GM23338 (cell line): ENCODE data around the gene MAP3K9. TPM values are rescaled to one million over a fixed set of nuclear protein-coding genes. Genes with fewer than 3 reads are reported as not detected.
"Not testable (repeated sequence)": the region's sequence is repeated elsewhere in the genome, so short reads cannot be mapped to it uniquely, and the experiment has no call there.

Experiments used
- ATAC-seq: fragments of 200-7000 bp; cut with Tn5 transposase; 3 replicates; pipeline ENCODE4 v1.9.1; 2020
- DNase-seq: peaks from one replicate; pipeline ENCODE4 v3.0.0-alpha.2; 2015; ENCODE audit warnings: low spot score
- H2AFZ ChIP-seq: fragments of 200-600 bp; sonication (generic); 2 replicates; pipeline ENCODE4 v1.8.0; 2016; ENCODE audit warnings: antibody characterized with exemption, mild to moderate bottlenecking, moderate library complexity
- H3F3A ChIP-seq: fragments of 200-600 bp; sonication (generic); replicated peaks from 2 replicates; pipeline ENCODE4 v1.8.0; 2017; ENCODE audit warnings: antibody characterized with exemption, mixed run types, low read depth
- H3K27ac ChIP-seq: fragments of 200-600 bp; sonication (generic); 2 replicates; pipeline ENCODE4 v1.6.1; 2016; ENCODE audit warnings: low read depth
- H3K27me3 ChIP-seq: fragments of 200-600 bp; sonication (generic); 2 replicates; pipeline ENCODE4 v1.8.0; 2016; ENCODE audit warnings: mild to moderate bottlenecking, mixed run types, moderate library complexity; ENCODE audit not compliant: insufficient read depth
- H3K36me3 ChIP-seq: fragments of 200-600 bp; sonication (generic); 2 replicates; pipeline ENCODE4 v1.8.0; 2016; ENCODE audit warnings: mild to moderate bottlenecking; ENCODE audit not compliant: insufficient read depth
- H3K4me1 ChIP-seq: fragments of 200-600 bp; sonication (generic); 2 replicates; pipeline ENCODE4 v1.8.0; 2016; ENCODE audit warnings: mild to moderate bottlenecking, moderate library complexity; ENCODE audit not compliant: insufficient read depth
- H3K4me2 ChIP-seq: fragments of 200-600 bp; sonication (generic); 2 replicates; pipeline ENCODE4 v1.7.1; 2017; ENCODE audit warnings: mixed run types
- H3K4me3 ChIP-seq: fragments of 200-600 bp; sonication (generic); 2 replicates; pipeline ENCODE4 v1.6.1; 2016; ENCODE audit warnings: mixed run types
- H3K79me2 ChIP-seq: fragments of 200-600 bp; sonication (generic); replicated peaks from 2 replicates; pipeline ENCODE4 v1.8.0; 2017; ENCODE audit warnings: mild to moderate bottlenecking; ENCODE audit not compliant: insufficient read depth
- H3K9me2 ChIP-seq: fragments of 200-600 bp; sonication (generic); 2 replicates; pipeline ENCODE4 v1.8.0; 2017; ENCODE audit not compliant: insufficient read depth
- H4K20me1 ChIP-seq: fragments of 200-600 bp; sonication (generic); replicated peaks from 2 replicates; pipeline ENCODE4 v1.8.0; 2017; ENCODE audit warnings: mild to moderate bottlenecking; ENCODE audit not compliant: insufficient read depth
- H3K27ac Mint-ChIP-seq: 2 replicates; pipeline ENCODE4 v1.8.0; 2020; ENCODE audit warnings: inconsistent platforms, mild to moderate bottlenecking, moderate library complexity, mixed read lengths
- H3K27me3 Mint-ChIP-seq: 3 replicates; pipeline ENCODE4 v1.8.0; 2022; ENCODE audit warnings: low read depth, mild to moderate bottlenecking, moderate library complexity, mixed read lengths, inconsistent platforms; ENCODE audit not compliant: insufficient read depth, poor library complexity
- H3K36me3 Mint-ChIP-seq: 3 replicates; pipeline ENCODE4 v1.8.0; 2021; ENCODE audit warnings: low read depth, mild to moderate bottlenecking, inconsistent platforms, moderate library complexity, mixed read lengths
- H3K4me1 Mint-ChIP-seq: 3 replicates; pipeline ENCODE4 v1.8.0; 2020; ENCODE audit warnings: mild to moderate bottlenecking, inconsistent platforms, mixed read lengths
- H3K4me3 Mint-ChIP-seq: 3 replicates; pipeline ENCODE4 v1.8.0; 2021; ENCODE audit warnings: moderate library complexity, mild to moderate bottlenecking, inconsistent platforms, mixed read lengths
- H3K9me3 Mint-ChIP-seq: 3 replicates; pipeline ENCODE4 v1.8.0; 2020; ENCODE audit warnings: moderate library complexity, mild to moderate bottlenecking, inconsistent platforms, mixed read lengths
- EZH2phosphoT487 ChIP-seq: fragments of 200-600 bp; sonication (generic); IDR thresholded peaks from one replicate; pipeline ENCODE4 v1.8.1; 2018; ENCODE audit warnings: antibody characterized with exemption; ENCODE audit not compliant: unreplicated experiment
- ZNF114 ChIP-seq: fragments of 250-450 bp; sonication (Bioruptor Pico); IDR thresholded peaks from 2 replicates; pipeline ENCODE4 v1.5.0; 2020; ENCODE audit warnings: mild to moderate bottlenecking, moderate library complexity
- ZNF331 ChIP-seq: fragments of 250-450 bp; sonication (Bioruptor Pico); IDR thresholded peaks from 2 replicates; pipeline ENCODE4 v1.5.0; 2020; ENCODE audit warnings: low read depth, mild to moderate bottlenecking, moderate library complexity
- polyA plus RNA-seq: library from polyadenylated mRNA; unstranded; fragments of >200 nt; fragmentation: Nextera tagmentation; extraction: Ambion mirVana; gene quantifications from 2 replicates; pipeline ENCODE4 v1.2.1, GENCODE V29; 2016
- total RNA-seq: library from RNA; depleted of rRNA; stranded (reverse); fragments of >200 nt; shearing (Covaris generic); gene quantifications from 2 replicates; pipeline ENCODE4 v1.2.3, GENCODE V29; 2014
- TF ChIP-seq, protein P1 (sequence below): IDR thresholded peaks from 2 replicates; pipeline ENCODE4 v1.6.1; 2016; ENCODE audit warnings: antibody characterized with exemption
- TF ChIP-seq, protein P2 (sequence below): IDR thresholded peaks from one replicate; pipeline ENCODE4 v1.6.1; 2018; ENCODE audit warnings: antibody characterized with exemption; ENCODE audit not compliant: unreplicated experiment

The MAP3K9 gene
- total and polyA plus RNA-seq, 2 experiments from 2014 or later = 5.3 to 30.8 TPM

DNA sequence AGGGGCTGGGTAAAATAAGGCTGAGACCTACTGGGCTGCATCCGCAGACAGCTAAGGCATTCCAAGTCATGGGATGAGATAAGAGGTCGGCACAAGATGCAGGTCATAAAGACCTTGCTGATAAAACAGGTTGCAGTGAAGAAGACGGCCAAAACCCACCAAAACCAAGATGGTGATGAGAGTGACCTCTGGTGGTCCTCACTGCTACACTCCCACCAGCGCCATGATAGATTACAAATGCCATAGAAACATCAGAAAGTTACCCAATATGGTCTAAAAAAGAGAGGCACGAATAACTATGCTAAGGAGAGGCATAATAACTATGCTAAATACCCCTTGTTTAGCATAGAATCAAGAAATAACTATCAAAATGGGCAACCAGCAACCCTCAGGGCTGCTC, 46.2 kb upstream of the MAP3K9 start (continued):
- TF ChIP-seq, protein P1, sequence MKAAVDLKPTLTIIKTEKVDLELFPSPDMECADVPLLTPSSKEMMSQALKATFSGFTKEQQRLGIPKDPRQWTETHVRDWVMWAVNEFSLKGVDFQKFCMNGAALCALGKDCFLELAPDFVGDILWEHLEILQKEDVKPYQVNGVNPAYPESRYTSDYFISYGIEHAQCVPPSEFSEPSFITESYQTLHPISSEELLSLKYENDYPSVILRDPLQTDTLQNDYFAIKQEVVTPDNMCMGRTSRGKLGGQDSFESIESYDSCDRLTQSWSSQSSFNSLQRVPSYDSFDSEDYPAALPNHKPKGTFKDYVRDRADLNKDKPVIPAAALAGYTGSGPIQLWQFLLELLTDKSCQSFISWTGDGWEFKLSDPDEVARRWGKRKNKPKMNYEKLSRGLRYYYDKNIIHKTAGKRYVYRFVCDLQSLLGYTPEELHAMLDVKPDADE = no peak
- no peak for TF ChIP-seq ZNF331 (CRISPR knock-in tag)

DNA sequence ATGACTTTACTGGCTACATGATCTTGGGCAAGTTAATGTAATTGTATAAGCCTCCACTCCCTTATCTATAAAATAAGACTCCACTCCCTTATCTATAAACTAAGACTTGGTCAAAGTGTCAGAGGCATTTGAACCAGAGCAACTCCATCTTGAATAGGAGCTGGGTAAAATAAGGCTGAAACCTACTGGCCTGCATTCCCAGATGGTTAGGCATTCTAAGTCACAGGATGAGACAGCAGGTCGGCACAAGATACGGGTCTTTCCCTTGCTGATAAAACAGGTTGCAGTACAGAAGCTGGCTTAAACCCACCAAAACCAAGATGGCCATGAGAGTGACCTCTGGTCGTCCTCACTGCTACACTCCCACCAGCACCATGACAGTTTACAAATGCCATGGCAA, 44.3 kb upstream of the MAP3K9 start:
- peaks cover 13% of the 10 kb centered on the region for H3K9me2 ChIP-seq
- not testable (repeated sequence) for H3K27me3 ChIP-seq, H3K4me1 ChIP-seq, H3K4me3 ChIP-seq, H4K20me1 ChIP-seq, H3K36me3 Mint-ChIP-seq, H3K27me3 Mint-ChIP-seq, DNase-seq, H3K9me3 Mint-ChIP-seq, H3K4me3 Mint-ChIP-seq, H3K27ac Mint-ChIP-seq, H3K36me3 ChIP-seq, H3F3A ChIP-seq, H3K79me2 ChIP-seq, H2AFZ ChIP-seq, H3K4me1 Mint-ChIP-seq, H3K27ac ChIP-seq, H3K4me2 ChIP-seq, ATAC-seq

DNA sequence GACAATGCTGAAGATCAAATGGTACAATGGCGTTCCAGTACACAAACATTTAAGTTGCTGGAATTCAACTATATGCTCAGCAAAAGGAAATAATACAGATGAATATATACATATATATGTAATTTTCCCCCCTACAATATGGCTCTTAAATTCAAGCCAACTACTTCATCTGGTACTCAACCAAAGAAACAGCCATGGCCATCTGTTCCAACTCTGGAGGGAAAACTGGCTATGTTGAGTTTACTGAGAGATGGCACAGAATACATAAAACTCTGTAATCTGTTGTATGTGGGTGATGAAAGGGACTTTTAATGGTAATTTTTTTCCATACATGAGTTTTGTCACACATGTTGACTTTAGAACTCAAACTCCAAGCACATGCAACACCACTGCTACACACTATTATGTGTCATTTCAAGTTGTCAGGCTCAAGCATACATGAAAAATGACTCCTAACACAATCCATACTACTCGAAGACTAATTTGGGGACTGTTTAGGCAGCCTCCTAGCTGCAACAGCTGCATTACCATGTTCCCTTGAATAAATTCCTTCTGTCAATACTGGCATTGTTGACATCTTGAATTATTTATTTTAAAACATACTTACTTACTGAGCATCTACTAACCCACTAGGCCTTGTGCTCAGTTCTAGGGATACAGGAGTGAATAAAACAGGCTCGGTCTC, 38.2 kb upstream of the MAP3K9 start:
- H3K9me3 Mint-ChIP-seq = no peaks in the 10 kb centered on the region; the same call in 2 of the 3 replicates
- H3K9me2 ChIP-seq = no peaks in the 10 kb centered on the region
- H3K36me3 ChIP-seq = no peaks in the 10 kb centered on the region
- no peak overlapping the region for H3K4me3 Mint-ChIP-seq
- H3K79me2 ChIP-seq = no peaks in the 10 kb centered on the region
- H3K27me3 Mint-ChIP-seq = no peaks in the 10 kb centered on the region
- H3K36me3 Mint-ChIP-seq = no peaks in the 10 kb centered on the region
- ATAC-seq = no peak
- no peak for TF ChIP-seq EZH2phosphoT487
- no peaks in the 10 kb centered on the region for H3K27me3 ChIP-seq
- no peaks in the 10 kb centered on the region for H3K4me1 ChIP-seq
- no peak overlapping the region for H3K27ac ChIP-seq
- no peaks in the 10 kb centered on the region for H4K20me1 ChIP-seq
- no peak for DNase-seq
- no peak overlapping the region for H3K4me2 ChIP-seq
- H3K4me1 Mint-ChIP-seq = no peaks in the 10 kb centered on the region
- no peak overlapping the region for H3K4me3 ChIP-seq
- no peak overlapping the region for H2AFZ ChIP-seq
- H3K27ac Mint-ChIP-seq = no peak overlapping the region
- H3F3A ChIP-seq = no peaks in the 10 kb centered on the region

DNA sequence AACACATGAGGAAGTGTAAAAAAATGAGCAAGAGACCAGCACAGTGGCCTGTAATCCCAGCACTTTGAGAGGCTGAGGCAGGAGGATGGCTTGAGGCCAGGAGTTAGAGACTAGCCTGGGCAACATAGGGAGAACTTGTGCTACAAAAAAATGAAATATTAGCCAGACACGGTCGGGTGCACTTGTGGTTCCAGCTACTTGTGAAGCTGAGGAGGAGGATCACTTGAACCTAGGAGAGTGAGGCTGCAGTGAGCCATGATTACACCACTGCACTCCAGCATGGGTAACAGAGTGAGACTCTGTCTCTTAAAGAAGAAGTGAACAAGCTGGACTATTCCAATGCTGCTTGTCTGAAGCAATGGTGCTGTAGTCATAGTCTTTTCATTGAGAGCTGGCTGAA, 36.3 kb upstream of the MAP3K9 start:
- H3K4me2 ChIP-seq = no peak overlapping the region
- ATAC-seq (no peak), DNase-seq (no peak)
- H3F3A ChIP-seq = no peaks in the 10 kb centered on the region
- H3K27ac ChIP-seq = no peak overlapping the region
- no peak overlapping the region; the same call in 2 of the 3 replicates for H3K4me3 Mint-ChIP-seq
- H3K79me2 ChIP-seq = no peaks in the 10 kb centered on the region
- no peaks in the 10 kb centered on the region for H3K36me3 Mint-ChIP-seq
- H3K4me1 Mint-ChIP-seq = no peaks in the 10 kb centered on the region
- no peak overlapping the region for H2AFZ ChIP-seq
- H3K27me3 Mint-ChIP-seq = no peaks in the 10 kb centered on the region
- no peaks in the 10 kb centered on the region for H3K27me3 ChIP-seq
- no peak overlapping the region for H3K4me3 ChIP-seq
- no peaks in the 10 kb centered on the region; the same call in 2 of the 3 replicates for H3K9me3 Mint-ChIP-seq
- H3K4me1 ChIP-seq = no peaks in the 10 kb centered on the region
- H4K20me1 ChIP-seq = no peaks in the 10 kb centered on the region
- no peak overlapping the region for H3K27ac Mint-ChIP-seq
- H3K36me3 ChIP-seq = no peaks in the 10 kb centered on the region
- H3K9me2 ChIP-seq = no peaks in the 10 kb centered on the region
- no peak for TF ChIP-seq ZNF114 (CRISPR knock-in tag)
- TF ChIP-seq, protein P2, sequence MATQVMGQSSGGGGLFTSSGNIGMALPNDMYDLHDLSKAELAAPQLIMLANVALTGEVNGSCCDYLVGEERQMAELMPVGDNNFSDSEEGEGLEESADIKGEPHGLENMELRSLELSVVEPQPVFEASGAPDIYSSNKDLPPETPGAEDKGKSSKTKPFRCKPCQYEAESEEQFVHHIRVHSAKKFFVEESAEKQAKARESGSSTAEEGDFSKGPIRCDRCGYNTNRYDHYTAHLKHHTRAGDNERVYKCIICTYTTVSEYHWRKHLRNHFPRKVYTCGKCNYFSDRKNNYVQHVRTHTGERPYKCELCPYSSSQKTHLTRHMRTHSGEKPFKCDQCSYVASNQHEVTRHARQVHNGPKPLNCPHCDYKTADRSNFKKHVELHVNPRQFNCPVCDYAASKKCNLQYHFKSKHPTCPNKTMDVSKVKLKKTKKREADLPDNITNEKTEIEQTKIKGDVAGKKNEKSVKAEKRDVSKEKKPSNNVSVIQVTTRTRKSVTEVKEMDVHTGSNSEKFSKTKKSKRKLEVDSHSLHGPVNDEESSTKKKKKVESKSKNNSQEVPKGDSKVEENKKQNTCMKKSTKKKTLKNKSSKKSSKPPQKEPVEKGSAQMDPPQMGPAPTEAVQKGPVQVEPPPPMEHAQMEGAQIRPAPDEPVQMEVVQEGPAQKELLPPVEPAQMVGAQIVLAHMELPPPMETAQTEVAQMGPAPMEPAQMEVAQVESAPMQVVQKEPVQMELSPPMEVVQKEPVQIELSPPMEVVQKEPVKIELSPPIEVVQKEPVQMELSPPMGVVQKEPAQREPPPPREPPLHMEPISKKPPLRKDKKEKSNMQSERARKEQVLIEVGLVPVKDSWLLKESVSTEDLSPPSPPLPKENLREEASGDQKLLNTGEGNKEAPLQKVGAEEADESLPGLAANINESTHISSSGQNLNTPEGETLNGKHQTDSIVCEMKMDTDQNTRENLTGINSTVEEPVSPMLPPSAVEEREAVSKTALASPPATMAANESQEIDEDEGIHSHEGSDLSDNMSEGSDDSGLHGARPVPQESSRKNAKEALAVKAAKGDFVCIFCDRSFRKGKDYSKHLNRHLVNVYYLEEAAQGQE = no peak
